Bronchial epithelial cell (primary cell): ENCODE data around the gene NOG. TPM values are rescaled to one million over a fixed set of nuclear protein-coding genes. Genes with fewer than 3 reads are reported as not detected.

Experiments
- DNase-seq: peaks from one replicate; pipeline ENCODE4 v3.0.0-alpha.2; 2010; ENCODE audit warnings: low read depth
- FAIRE-seq: peaks from 2 replicates; lab custom pipeline; 2011; peaks lifted over from hg19 to GRCh38; lab: Jason Lieb, UNC
- H3K27me3 ChIP-seq: 2 replicates; pipeline ENCODE4 v1.5.1; 2011; ENCODE audit warnings: low read length; ENCODE audit not compliant: control insufficient read depth, insufficient read depth
- H3K36me3 ChIP-seq: 2 replicates; pipeline ENCODE4 v1.5.1; 2011; ENCODE audit warnings: low read length; ENCODE audit not compliant: control insufficient read depth, insufficient read depth
- H3K4me3 ChIP-seq: 2 replicates; pipeline ENCODE4 v1.5.1; 2011; ENCODE audit warnings: mild to moderate bottlenecking, low read depth, low read length, control low read depth
- CTCF ChIP-seq: IDR thresholded peaks from 2 replicates; pipeline ENCODE4 v1.5.1; 2011; ENCODE audit warnings: mild to moderate bottlenecking, moderate library complexity, low read length, control low read depth, inconsistent platforms; ENCODE audit not compliant: insufficient read depth, severe bottlenecking
- total RNA-seq: library from RNA; depleted of rRNA; stranded (reverse); fragments of >200 nt; gene quantifications from 2 replicates; pipeline ENCODE4 v1.2.1, GENCODE V29; 2014

NOG gene
- under 0.01 and 0.26 TPM in 2 replicates for total RNA-seq

GRCh38 chr17:56593646-56594319 lies at the start of gene NOG:
Gene NOG, plus strand, starts transcription at chr17:56593699. Its CDS starts 525 bp downstream, at chr17:56594224.
- Histone ChIP-seq H3K36me3 (no peaks in the 10 kb centered on the region), H3K27me3 (peaks cover 14% of the 10 kb centered on the region), H3K4me3 (peak within 1 kb of the TSS; percentile 44)
- no peak for TF ChIP-seq CTCF
- no peak for FAIRE-seq
- peak; percentile 44 for DNase-seq

GRCh38 chr17:56545106-56545505 lies 48.4 kb upstream of the NOG start:
- Histone ChIP-seq H3K4me3 (no peak overlapping the region), H3K27me3 (no peaks in the 10 kb centered on the region), H3K36me3 (no peaks in the 10 kb centered on the region)
- FAIRE-seq (no peak), DNase-seq (no peak)
- no peak for TF ChIP-seq CTCF

- FAIRE-seq (no peak), DNase-seq (no peak)
- H3K4me3 ChIP-seq = no peak overlapping the region
- no peak for TF ChIP-seq CTCF
- no peaks in the 10 kb centered on the region for H3K27me3 ChIP-seq
- H3K36me3 ChIP-seq = no peaks in the 10 kb centered on the region
Observed at GRCh38 chr17:56545930-56546329, 47.6 kb upstream of the NOG start.

GRCh38 chr17:56548661-56549060 lies 44.8 kb upstream of the NOG start:
- no peak for TF ChIP-seq CTCF
- Histone ChIP-seq H3K4me3 (no peak overlapping the region), H3K36me3 (no peaks in the 10 kb centered on the region), H3K27me3 (no peaks in the 10 kb centered on the region)
- DNase-seq (no peak), FAIRE-seq (no peak)

- Histone ChIP-seq H3K27me3 (no peaks in the 10 kb centered on the region), H3K4me3 (no peak overlapping the region), H3K36me3 (no peaks in the 10 kb centered on the region)
- DNase-seq (no peak), FAIRE-seq (no peak)
- no peak for TF ChIP-seq CTCF
Observed at GRCh38 chr17:56549501-56549900, 44.0 kb upstream of the NOG start.

GRCh38 chr17:56557682-56558081 lies 35.8 kb upstream of the NOG start:
- no peak for DNase-seq
- TF ChIP-seq CTCF = no peak
- no peak for FAIRE-seq
- Histone ChIP-seq H3K4me3 (no peak overlapping the region), H3K27me3 (no peaks in the 10 kb centered on the region), H3K36me3 (no peaks in the 10 kb centered on the region)
